HG03520 (cell line): ENCODE data around the gene NTM.
A peak's percentile ranks its signal among the peaks of the same experiment; 100 is the strongest.

ENCODE experiments used
- ATAC-seq: cut with Tn5 transposase; IDR thresholded peaks from one replicate; pipeline ENCODE4 v1.9.1; 2021; ENCODE audit warnings: mild to moderate bottlenecking, moderate library complexity; ENCODE audit not compliant: unreplicated experiment

The NTM gene

DNA sequence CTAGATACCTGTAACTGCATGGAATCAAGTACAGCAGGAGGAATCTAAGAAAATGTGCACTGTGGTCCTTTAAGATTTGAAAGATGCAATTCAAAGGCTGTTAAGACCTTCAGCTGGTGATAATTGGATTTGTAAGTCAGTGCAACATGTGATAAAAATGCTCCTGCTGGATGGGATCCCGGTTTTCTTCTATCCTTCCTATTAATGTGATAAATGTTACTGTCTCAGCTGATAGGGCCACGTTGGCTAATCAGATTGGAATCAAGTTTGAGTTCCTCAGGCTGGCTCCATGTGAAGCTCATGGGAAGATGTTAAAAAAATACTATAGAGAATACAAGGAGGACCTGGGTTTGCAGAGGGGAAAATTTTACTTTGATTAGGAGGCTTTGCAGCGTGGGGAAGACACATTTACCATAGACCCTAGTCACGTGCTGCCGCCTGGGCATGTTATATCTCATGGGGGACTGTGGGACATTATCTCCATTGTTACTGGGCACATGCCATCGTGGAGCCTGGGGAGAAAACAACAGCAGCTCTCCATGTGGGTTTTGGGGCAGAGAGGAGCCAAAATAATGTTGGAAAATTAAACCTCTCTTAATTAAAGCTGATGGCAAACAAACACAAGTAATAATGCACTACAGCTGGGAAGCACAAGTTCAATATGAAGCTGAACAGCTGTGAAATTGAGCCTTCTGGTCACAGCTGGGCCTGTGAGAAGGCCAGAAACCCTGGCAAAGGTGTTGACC lies 652.5 kb downstream of the NTM start:
- ATAC-seq, result no peak

DNA sequence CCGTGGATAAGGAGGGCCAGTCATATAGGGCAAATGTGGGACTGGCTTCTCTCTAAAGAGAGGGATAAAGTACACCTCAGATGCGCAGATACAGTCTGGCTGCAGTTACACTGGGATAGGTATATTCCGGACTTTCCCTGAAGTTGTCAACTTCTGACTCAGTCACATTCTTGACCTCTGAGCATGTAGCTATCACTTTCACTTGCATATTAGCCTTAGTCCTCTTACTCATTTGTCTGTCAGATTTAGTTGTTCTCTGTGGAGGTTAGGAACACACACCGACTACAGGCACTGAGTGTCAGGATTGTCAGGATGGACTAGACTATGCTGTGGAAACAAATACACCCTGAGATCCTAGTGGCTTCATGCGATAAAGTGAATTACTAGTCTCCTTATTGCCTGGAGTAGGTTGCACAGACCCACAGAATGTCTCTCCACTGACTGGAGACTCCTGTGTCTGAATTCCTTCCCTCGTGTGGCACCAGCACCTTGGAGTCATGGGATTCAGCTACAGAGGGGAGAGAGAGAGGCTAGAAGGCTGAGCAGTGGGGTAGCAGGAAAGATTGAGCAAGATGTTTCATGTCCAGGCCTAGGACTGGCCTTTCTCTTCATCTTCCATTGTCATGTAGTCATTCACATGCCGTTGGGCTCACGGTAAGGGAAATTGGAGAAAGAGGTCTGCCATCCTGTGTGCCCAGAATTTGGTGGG lies 654.3 kb downstream of the NTM start:
- peak; percentile 92 for ATAC-seq

DNA sequence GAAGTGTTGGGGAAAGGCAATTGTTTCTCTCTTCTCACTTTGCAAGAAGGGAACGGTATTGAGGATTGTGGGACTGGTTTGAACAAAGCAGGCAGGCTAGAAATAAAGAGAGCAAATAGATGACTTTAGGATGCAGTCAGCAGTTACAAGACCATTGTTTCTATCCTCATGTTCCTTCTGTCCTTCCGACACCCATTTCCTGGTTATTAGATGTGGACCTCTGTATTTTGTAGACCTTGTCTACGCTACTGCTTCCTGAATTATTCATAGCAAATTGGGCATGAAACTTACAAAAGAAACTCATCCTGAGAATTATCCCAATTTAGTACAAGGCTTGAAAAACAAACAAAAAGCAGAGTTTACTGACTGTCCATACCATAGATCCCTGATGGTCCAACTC lies 656.3 kb downstream of the NTM start:
- no peak for ATAC-seq

DNA sequence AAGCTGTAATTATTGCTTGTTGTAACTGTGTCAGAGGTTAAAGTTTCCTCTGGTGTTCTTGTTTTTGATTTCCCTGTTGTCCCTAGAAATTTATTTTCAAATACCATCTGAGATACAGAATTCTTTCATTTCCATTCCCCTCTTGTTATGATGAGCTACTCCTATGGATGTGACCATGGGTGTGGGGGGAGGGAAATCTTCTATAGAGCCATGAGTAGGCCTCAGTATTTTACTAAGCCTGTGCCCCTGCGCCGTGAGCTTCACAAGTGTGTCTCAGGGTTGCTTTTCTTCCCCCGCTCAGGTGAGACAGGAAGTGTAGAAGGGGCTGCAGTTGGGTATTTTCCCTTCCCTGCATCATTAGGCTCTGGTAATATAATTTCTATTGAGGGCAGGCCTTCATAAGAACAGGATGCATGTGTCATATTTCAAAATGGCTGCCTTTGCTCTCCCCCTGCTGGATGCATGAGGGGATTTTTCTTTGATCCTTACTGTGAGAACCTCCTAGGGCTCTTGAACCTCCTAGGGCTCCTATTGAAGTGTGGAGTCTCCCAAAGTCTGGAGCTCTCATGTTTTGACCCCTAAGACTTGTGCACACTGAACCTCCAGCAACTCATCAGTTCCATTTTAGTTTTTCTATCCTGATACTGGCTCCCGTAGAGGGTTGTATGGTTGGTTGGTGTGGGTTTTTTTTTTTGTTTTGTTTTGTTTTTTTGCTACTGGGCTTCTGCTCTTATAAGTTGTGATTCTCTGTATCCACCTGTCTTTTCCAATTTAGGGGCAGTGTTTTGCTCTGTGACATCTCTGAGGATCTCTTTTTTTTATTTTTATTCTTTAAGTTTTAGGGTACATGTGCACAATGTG lies 658.2 kb downstream of the NTM start:
- ATAC-seq, result peak; percentile 56

DNA sequence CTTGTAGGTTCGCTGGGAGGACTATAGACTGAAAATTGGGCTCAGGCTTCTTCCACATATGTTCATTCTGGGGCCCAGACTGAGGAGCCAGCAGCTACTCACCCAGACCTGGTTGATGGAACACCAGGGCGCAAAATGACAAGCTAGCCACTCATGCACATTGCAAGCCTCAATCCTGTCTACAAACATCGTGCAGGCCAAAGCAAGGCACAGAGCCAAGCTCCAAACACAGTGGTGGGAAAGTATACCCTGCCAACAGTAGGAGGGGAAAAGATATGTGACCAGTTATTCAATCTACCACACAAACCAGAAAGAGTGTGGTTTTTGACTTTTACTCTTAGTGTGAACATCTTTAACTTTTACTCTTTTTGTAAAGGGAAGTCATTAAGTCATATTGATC lies 660.5 kb downstream of the NTM start:
- no peak for ATAC-seq

DNA sequence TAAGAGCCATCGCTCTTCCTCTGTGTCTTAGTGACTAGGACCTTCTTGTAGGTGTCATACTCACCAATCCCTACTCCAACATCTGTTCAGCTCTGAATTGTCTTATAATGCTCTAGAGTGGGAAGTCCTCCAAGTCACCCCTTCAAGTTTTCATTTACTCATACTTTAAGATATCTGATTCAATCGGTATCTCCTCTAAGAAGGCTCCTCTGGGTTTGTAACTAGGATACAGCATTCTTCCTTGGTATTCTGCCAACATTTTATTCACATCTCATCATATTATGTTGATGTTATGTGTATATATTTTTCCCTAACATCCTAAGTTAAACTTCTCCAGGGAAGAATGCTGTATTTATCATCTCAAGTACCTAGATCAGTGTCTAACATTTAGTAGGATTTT lies 662.1 kb downstream of the NTM start:
- ATAC-seq, result no peak

DNA sequence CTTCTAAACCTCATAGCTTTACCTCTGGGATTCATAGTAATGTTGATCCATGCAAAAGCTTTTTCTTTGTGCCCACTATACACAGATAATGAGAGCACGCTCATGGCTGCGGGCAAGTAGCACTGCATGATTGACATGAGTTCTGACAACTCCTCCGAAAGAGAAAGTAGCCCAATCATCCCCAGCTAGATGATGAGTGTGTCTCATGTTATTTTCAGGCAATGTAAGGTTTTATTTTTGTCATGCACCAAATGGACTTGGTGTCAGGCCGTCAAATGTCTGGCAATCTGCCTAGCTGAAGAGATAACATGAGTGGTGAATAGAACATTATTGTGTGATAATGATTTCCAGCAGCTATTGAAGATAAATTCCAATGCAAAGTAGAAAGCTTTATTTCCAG lies 662.6 kb downstream of the NTM start:
- ATAC-seq, result no peak

DNA sequence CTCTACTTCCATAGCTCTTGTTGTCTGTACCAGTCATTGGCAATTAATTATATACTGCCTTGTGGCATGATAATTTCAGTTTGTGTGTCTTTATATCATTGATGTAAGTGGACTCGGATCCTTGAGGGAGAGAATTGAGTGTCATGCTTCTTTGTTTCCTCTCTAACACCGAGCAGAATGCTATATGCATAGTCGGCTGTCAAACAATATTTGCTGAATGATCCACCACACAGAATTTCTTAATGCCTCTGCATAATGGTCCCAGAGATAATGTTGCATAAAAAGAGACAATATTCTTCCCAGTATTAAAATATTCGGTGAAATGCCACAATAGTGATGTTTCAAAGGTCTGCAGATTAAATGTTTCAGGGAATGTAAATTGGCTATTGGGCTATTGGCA lies 664.8 kb downstream of the NTM start:
- ATAC-seq, result no peak

DNA sequence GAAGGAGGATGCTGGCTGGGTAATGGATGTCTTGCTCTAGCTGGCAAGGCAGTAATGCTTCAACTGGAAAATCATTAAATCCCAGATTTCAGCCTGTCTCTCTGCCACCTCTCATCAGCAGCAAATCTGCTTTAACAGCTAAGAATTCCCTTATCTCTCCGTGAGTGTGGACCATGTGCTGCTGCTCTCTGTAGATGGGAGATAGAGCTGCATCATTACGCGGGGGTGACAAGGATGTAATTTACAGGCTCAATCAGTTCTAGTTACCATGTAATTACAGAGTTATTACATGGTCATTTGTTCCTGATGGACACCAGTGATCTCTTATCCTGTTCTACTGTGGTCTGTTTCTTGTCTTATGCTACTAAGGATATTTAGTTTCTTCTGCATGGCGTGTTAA lies 665.4 kb downstream of the NTM start:
- no peak for ATAC-seq

DNA sequence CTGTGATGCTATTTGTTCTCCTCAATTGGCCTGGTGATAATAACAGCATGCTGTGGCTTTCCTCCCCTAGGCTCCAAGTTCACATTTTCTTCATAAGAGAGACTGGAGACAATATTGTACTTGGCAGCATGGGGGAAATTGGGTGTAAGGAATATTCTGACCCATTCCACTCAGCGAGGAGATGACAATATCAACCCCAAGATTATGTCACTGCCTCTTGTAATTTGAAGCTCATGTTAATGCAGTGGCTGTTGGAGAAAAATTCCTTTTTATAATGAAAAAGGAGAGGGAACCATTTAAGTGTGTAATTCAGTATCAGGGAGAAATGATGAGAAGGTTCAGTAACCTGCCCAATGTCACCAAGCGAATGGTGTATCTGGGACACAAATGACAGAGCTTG lies 665.8 kb downstream of the NTM start:
- ATAC-seq, result no peak

DNA sequence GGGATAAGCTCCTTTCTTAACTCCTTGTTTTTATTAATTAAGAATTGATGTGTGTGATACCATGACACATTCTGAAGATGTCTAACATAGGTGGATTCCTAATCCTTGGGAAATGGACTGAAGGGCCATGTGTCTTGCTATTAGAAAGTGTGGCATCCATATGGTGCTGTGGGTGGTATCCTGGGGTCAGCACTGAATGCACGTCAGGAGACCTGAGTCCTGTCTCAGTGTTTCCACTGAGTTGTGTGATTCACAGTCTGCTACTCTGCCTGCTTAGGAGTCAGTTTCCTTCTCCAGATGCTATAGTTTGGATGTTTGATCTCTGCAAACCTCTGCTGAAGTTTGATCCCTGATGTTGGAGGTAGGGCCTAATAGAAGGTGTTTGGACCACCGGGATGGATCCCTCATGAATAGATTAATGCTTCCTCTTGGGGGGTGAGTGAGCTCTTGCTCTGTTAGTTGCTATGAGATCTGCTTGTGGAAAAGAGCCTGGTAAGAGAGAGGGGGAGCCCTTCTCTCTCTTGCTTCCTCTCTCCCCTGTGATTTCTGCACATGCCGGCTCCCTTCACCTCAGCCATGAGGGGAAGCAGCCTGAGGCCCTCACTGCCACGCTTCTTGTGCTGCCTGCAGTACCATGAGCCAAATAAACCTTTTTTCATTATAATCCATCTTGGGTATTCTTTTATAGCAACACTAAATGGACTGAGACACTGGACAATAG lies 666.5 kb downstream of the NTM start:
- ATAC-seq, result no peak

DNA sequence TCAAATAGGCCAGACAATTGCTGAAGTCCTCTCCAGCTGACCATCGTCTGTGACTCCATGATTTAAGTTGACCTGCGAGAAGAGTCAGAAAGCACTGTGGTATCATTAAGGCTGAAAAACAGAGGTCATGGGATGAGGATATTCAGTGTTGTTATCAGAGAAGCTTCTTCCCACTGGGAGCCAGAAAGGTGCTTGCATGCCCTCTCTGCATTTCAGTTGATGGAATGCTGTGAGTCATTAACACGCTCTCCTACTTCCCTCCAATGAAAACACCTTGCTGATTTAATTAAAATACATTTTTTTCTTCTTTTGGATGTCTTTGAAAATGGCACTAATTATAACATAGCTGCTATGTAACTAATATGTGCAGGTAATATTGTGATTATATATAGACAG lies 667.0 kb downstream of the NTM start:
- no peak for ATAC-seq

DNA sequence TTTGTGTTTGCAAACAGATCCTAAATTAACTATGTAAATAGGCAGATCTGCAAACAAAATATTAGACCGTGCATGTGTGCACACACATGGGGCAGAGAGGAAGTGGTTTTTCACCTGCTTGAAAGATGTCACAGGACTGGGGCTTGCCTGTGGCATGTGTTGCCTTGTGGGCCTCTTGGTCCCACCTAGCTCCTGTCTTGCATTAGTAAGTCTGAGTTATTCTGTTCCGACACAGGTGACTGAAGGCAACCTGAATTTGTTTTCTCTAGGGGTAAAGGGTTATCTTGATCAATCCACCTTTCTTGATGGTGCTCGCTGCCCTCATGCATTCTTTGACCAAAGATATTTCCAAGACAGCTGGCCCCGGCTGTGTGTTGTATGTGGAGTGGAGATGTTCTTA lies 667.5 kb downstream of the NTM start:
- ATAC-seq, result no peak

DNA sequence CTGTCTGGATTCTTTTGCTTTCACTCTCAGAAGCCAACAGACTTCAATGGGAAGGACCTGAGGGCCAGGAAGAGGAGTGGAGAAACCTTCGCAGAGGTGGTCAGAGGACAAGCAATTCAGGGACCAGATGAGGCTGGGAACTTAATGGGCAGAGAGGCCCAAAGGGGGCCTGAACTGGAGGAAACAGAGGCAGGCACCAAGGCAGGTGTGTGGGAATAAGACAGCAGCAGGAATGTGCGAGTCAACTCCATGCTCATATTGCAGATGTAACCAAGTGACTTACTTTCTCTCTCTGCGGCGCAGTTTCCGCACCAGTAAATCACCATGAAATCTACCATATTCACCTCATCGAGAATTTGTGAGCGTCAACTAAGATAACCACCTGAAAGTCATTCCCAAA lies 669.1 kb downstream of the NTM start:
- no peak for ATAC-seq

DNA sequence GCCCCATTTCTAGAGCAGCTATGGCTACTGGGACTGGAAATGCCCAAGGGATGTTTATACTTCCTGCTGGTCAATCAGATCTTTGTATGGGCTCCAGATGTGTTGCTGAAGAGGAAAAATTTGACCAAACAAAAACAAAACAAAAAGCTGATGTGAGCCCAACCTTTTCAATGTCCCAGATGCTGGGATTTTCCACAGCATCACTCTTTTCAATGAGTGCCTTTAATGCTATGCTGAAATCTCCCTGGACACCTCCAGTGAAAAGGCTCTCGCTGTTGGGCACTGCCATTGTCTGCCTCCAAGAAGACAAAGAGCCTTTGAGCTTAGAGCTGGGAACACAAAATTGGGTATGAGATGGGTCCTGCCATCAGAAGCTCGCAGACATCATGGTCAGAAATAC lies 671.9 kb downstream of the NTM start:
- no peak for ATAC-seq

DNA sequence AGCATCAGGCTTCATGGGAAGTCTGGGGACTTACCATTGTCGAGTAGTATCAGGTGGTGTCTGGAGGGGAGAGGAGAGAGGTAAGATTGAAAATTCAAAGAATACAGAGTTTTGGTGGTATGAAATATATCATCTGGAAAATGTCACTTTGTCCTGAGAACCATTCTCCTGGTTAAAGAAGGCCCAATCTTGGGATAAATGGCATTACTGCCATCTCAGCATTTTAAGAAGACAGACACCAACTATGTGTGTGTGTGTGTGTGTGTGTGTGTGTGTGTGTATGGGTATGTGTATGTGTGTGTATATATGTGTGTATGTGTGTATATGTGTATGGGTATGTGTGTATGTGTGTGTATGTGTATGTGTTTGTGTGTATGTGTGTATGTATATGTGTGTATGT lies 673.3 kb downstream of the NTM start:
- no peak for ATAC-seq

DNA sequence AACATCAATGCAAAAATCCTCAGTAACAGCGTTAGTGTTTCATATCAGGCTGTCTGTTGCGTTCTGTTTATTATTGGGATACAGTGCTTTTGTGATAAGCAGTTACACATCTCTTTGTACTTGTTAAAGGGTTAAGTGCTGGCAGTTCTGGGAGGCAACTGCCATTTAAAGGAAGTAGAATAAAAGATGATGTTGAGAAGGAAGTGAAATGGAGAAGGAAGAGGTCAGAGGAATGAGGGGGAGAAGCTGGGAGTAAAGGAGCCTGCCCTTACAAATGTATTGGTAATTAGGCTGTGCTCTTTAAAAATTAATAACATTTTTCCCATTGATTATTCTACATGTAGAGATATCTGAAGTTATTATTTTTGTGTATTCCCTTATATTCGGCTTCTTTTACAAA lies 674.7 kb downstream of the NTM start:
- ATAC-seq, result no peak

DNA sequence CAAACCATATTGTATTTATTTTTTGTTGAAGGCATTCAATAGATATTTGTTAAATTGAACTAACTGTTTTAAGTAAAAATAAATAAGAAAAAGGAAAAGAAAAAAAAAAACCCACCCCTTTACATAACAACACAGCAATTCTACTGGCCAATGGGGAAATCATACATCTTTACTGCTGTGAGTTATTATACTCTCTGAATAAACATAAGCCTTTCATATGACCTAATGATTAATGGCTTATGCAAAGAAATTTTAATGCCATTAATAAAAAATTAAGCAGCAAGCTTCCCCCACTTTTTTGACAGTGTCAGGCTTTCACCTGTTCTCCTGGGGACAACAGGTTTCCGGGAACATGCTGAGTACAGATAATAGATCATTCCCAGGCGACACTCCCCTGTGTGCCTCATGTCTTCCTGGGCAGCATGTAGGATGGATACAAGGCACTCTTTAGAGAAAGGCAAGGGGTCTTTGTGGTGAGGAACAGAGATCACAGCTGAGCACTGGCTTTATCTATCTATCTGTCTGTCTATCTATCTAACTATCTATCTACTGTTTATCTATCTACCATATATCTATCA lies 676.0 kb downstream of the NTM start:
- ATAC-seq, result no peak

DNA sequence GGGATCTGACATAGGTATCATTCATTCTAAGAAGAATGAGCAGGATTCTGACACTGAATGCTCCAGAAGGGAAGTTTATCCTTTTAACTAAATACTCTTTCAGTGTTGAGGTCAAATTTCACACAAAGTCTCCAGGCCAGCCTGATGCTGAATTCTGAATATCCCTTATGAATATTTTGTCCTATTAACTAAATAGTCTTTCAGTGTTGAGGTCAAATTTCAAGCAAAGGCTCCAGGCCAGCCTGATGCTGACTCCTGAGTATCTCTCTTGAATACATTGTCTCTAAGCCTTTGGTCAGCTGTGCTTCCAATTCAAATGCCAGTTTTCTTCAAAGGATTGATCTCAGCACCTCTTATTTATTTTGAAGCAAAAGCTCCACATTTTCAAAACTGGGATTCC lies 676.8 kb downstream of the NTM start:
- ATAC-seq, result no peak

DNA sequence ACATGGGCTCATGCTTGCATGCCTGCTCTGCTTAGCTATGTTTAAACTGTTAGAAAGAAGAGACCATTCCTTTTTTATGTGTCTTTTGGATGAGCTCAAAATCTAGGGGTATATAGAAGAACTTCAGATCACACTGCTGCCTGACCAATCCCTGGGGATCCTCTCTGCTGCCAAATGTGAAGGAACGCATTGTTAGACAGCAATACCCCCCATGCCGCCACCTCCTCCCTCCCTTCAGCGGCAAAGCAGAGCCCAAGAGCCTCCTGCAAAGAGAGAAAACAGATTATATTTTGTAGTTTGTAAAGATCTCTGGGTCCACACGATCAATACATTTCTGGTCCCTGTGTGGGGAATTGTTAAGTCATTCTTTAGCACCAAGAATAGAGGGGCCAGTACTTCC lies 677.6 kb downstream of the NTM start:
- no peak for ATAC-seq

DNA sequence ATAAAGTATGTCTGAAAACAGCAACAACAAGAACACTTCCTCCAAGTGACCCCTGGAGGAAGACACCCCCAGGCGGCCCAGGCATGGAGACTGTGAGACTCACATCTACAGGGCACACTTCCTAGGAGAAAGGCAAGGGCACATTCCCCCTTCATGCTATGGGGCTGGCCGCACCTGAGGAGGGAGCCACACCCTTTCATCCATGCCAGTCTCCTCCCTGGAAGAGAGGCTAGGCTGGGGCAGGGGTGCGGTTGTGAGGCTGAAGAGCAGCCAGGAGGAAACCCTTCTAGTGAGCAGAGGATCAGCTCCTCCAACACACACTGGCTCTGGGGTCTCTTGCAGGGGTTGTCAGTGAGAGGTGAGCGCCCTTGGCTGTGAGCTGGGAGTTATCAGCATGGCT lies 678.8 kb downstream of the NTM start:
- no peak for ATAC-seq
